Cardiac muscle cell (in vitro differentiated cells and primary cell): ENCODE measurements around the gene NR5A2. TPM values are rescaled to one million over a fixed set of nuclear protein-coding genes. Genes with fewer than 3 reads are reported as not detected.

Experiments used
- DNase-seq, 2 donors: peaks; one replicate each; pipeline versions ENCODE4 v3.0.0 to v3.0.0-alpha.2; 2010 to 2017; ENCODE audit warnings: low read depth in 1 of 2, low spot score in 1 of 2
- H3K27ac ChIP-seq: fragments of 200-600 bp; sonication (generic); 2 replicates; pipeline ENCODE4 v1.5.1; 2016
- H3K27me3 ChIP-seq: fragments of 200-600 bp; sonication (generic); 2 replicates; pipeline ENCODE4 v1.6.0; 2016; ENCODE audit warnings: control low read depth
- H3K36me3 ChIP-seq: fragments of 200-600 bp; sonication (generic); 2 replicates; pipeline ENCODE4 v1.5.1; 2016; ENCODE audit warnings: control low read depth
- H3K4me1 ChIP-seq: fragments of 200-600 bp; sonication (generic); 2 replicates; pipeline ENCODE4 v1.8.1; 2017; ENCODE audit warnings: low read depth, mild to moderate bottlenecking, mixed run types
- H3K4me3 ChIP-seq: fragments of 200-600 bp; sonication (generic); 2 replicates; pipeline ENCODE4 v1.5.1; 2016; ENCODE audit warnings: mild to moderate bottlenecking
- H3K9me3 ChIP-seq: fragments of 200-600 bp; sonication (generic); 2 replicates; pipeline ENCODE4 v1.5.1; 2017; ENCODE audit warnings: low read depth, mild to moderate bottlenecking, control low read depth
- polyA plus RNA-seq: library from polyadenylated mRNA; unstranded; fragments of >200 nt; fragmentation: Nextera tagmentation; extraction: Ambion mirVana; gene quantifications from 2 replicates; pipeline ENCODE4 v1.2.1, GENCODE V29; 2016
- total RNA-seq: library from RNA; depleted of rRNA; stranded (reverse); fragments of >200 nt; gene quantifications from 2 replicates; pipeline ENCODE4 v1.2.3, GENCODE V29; 2016
- TF ChIP-seq, protein P1 (sequence below): IDR thresholded peaks from 2 replicates; pipeline ENCODE4 v1.5.1; 2012; ENCODE audit warnings: low read depth, mild to moderate bottlenecking, low read length

NR5A2 gene
- 0.15 TPM in 1 of 2 replicates, not detected in the other for total RNA-seq
- not detected in 2 replicates for polyA plus RNA-seq

DNA sequence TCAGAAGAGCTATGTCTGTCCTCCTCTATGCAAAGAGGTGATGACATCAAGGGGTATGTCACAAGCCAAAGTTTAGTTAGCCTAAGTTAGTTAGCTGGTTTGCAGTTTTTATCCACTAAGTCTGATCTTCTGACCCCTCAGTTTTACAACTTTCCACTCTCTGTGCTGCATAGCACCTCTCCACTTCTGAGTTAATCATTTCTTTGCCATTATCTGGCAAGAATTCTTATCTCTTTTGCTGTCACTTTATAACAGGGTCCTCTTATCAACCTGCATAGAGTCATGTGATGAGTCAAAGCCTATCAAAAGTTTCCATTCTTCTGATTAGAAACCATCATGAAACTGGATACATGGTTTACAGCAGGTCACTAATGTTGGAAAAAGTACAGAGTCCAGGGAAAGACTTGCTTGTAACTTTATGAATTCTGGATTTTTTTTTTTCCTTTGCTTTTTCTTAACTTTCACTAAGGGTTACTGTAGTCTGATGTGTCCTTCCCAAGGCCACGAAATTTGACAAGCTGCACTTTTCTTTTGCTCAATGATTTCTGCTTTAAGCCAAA, at the start of gene NR5A2:
TSS of gene NR5A2 (plus strand) at position 447 of the 560 bp plus-strand sequence. CDS start 138 bp downstream, outside the sequence.
- Histone ChIP-seq H3K9me3 (no peaks in the 10 kb centered on the region), H3K4me3 (peak within 1 kb of the TSS; percentile 36), H3K27ac (no peak within 1 kb of the TSS), H3K4me1 (peaks cover 6% of the 10 kb centered on the region), H3K27me3 (peaks cover 70% of the 10 kb centered on the region), H3K36me3 (no peaks in the 10 kb centered on the region)
- no peak for DNase-seq
- TF ChIP-seq, protein P1, sequence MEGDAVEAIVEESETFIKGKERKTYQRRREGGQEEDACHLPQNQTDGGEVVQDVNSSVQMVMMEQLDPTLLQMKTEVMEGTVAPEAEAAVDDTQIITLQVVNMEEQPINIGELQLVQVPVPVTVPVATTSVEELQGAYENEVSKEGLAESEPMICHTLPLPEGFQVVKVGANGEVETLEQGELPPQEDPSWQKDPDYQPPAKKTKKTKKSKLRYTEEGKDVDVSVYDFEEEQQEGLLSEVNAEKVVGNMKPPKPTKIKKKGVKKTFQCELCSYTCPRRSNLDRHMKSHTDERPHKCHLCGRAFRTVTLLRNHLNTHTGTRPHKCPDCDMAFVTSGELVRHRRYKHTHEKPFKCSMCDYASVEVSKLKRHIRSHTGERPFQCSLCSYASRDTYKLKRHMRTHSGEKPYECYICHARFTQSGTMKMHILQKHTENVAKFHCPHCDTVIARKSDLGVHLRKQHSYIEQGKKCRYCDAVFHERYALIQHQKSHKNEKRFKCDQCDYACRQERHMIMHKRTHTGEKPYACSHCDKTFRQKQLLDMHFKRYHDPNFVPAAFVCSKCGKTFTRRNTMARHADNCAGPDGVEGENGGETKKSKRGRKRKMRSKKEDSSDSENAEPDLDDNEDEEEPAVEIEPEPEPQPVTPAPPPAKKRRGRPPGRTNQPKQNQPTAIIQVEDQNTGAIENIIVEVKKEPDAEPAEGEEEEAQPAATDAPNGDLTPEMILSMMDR = no peak

- peak in 1 of 2 donors; percentile 18 for DNase-seq
- Histone ChIP-seq H3K4me1 (peaks cover 8% of the 10 kb centered on the region), H3K27ac (no peak overlapping the region), H3K36me3 (no peaks in the 10 kb centered on the region), H3K4me3 (no peak overlapping the region), H3K27me3 (peaks cover 8% of the 10 kb centered on the region), H3K9me3 (no peaks in the 10 kb centered on the region)
- TF ChIP-seq, protein P1 = no peak
Measured at GRCh38 chr1:199978408-199978940, 49.0 kb upstream of the NR5A2 start.

DNA sequence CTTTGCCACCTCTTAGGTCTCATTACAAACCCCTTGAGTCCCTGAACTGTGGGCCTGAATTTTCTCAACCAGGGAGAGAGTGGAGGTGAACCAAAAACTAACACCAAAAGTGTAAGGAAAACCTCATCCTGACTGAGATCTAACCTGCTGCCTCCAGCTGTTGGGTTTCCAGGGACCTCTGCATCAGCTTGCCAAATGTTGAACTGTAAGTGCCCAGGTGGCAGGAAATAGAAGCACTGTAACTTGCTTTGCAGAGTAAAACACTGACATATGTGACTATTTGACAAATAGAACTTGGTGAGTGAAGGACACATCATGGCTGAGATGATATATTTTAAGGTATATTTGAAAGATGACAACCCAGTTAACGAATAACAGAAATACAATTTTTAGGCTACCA, 48.4 kb upstream of the NR5A2 start:
- H3K36me3 ChIP-seq = no peaks in the 10 kb centered on the region
- TF ChIP-seq, protein P1 = no peak
- H3K27me3 ChIP-seq = peaks cover 3% of the 10 kb centered on the region
- no peak for DNase-seq
- H3K27ac ChIP-seq = no peak overlapping the region
- H3K4me1 ChIP-seq = peaks cover 8% of the 10 kb centered on the region
- no peak overlapping the region for H3K4me3 ChIP-seq
- H3K9me3 ChIP-seq = no peaks in the 10 kb centered on the region

GRCh38 chr1:199981584-199981983, 45.9 kb upstream of the NR5A2 start:
- TF ChIP-seq, protein P1 = no peak
- Histone ChIP-seq H3K36me3 (no peaks in the 10 kb centered on the region), H3K4me1 (peaks cover 4% of the 10 kb centered on the region), H3K27me3 (no peaks in the 10 kb centered on the region), H3K27ac (no peak overlapping the region), H3K4me3 (no peak overlapping the region), H3K9me3 (no peaks in the 10 kb centered on the region)
- no peak for DNase-seq

DNA sequence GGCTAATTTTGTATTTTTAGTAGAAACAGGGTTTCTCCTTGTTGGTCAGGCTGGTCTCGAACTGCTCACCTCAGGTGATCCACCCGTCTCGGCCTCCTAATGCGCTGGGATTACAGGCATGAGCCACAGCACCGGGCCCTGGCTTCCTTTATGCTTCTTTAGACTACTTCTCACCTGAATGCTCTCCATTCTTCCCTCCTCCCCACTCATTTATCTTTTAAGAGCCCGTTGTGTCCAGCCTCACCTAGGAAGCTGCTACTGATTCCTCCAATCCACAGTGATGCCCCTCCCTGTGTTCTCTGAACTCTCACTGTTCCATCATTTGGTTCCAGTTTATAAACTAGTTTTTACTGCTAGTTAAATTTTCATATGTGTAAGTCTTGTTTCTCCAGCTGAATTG, 44.9 kb upstream of the NR5A2 start:
- DNase-seq = no peak
- Histone ChIP-seq H3K36me3 (no peaks in the 10 kb centered on the region), H3K27ac (no peak overlapping the region), H3K4me3 (no peak overlapping the region), H3K27me3 (no peaks in the 10 kb centered on the region), H3K9me3 (no peaks in the 10 kb centered on the region), H3K4me1 (no peaks in the 10 kb centered on the region)
- TF ChIP-seq, protein P1 = no peak
